Measurements from ENCODE around the gene CUBN.

- TF ChIP-seq CTCF (conservative IDR thresholded peaks at IDR 0.05; ENCODE audit: low read depth, low read length): peak; percentile 33
- no peak for TF ChIP-seq EZH2phosphoT487 (IDR thresholded peaks at IDR 0.05; ENCODE audit: borderline replicate concordance, low read length)
Measured at GRCh38 chr10:17115683-17116082, 13.9 kb downstream of the CUBN start.
